ENCODE results near the gene HDGFL3. TPM values are rescaled to one million over a fixed set of nuclear protein-coding genes. Genes with fewer than 3 reads are reported as not detected.

Gene HDGFL3
- total RNA-seq, 1 donor from 2014 or later, result 27.7 TPM

- Histone ChIP-seq H3K9me3 (no peaks in the 10 kb centered on the region), H3K4me1 (peaks cover 11% of the 10 kb centered on the region), H3K4me3 (no peak overlapping the region), H3K36me3 (no peaks in the 10 kb centered on the region), H3K27ac (no peak overlapping the region), H3K27me3 (peaks cover 7% of the 10 kb centered on the region)
- intact Hi-C loops (cut with DNase I), result no loop called here
- DNase-seq (ENCODE audit: extremely low spot score in 2 of 2), result no peak
- TF ChIP-seq POLR2AphosphoS5 (IDR thresholded peaks at IDR 0.05; ENCODE audit: insufficient read depth in 1 of 2, low read depth in 1 of 2) (no peak), POLR2A (IDR thresholded peaks at IDR 0.05) (no peak), CTCF (IDR thresholded peaks at IDR 0.05) (no peak)
Observed at GRCh38 chr15:83104141-83104540, 103.5 kb downstream of the HDGFL3 start.

DNA sequence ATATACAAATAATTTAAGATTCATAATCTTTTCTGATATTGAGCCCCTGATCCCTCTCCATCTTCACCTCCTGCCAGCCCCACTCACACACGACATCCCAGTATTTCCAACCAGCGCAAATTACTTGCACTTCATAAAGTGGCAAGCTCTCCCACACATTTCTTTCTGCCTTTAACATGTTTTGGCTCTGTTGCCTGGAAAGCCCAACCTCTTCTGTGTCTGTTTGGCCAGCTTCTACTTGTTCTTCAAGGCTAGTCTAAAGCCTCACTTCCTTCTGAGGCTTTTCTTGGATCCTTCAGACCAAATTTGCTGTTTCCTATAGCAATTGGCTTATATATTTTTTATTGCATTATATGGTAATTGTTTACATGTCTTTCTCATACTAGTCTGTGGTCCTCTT lies 105.3 kb downstream of the HDGFL3 start:
- no peaks in the 10 kb centered on the region for H3K36me3 ChIP-seq
- H3K27ac ChIP-seq, result no peak overlapping the region
- DNase-seq (ENCODE audit: extremely low spot score in 2 of 2), result no peak
- H3K4me1 ChIP-seq, result no peaks in the 10 kb centered on the region
- no peaks in the 10 kb centered on the region for H3K27me3 ChIP-seq
- H3K9me3 ChIP-seq, result no peaks in the 10 kb centered on the region
- intact Hi-C loops (cut with DNase I), result no loop called here
- TF ChIP-seq CTCF (IDR thresholded peaks at IDR 0.05) (no peak), POLR2A (IDR thresholded peaks at IDR 0.05) (no peak), POLR2AphosphoS5 (IDR thresholded peaks at IDR 0.05; ENCODE audit: insufficient read depth in 1 of 2, low read depth in 1 of 2) (no peak)
- no peak overlapping the region for H3K4me3 ChIP-seq

DNA sequence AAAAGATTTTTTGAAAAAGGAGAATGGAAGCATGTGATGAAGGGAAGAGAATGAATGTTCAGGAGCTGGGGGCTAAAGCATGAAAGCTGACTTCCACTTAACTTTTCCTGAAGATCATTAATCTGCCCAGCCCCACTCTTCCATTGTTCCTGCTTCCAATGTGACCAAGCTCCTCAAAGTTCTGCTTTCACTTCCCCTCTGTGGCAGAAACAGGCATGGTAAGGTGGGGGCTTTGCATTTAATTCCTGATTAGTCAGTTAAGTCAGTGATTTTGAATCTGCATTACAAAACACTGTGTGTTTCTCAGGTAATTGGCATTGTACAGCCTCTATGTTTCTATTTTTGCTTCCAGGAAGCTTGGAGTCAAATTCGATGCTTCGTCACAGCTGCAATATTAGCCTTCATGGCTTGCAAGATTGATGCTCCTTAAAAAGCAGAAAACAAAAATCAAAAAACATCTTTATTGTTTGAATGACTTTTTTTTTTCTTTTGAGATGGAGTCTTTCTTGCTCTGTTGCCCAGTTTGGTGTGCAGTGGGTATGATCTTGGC lies 107.5 kb downstream of the HDGFL3 start:
- intact Hi-C loops (cut with DNase I), result no loop called here
- Histone ChIP-seq H3K27me3 (no peaks in the 10 kb centered on the region), H3K4me3 (no peak overlapping the region), H3K9me3 (no peaks in the 10 kb centered on the region), H3K36me3 (no peaks in the 10 kb centered on the region), H3K27ac (no peak overlapping the region), H3K4me1 (no peaks in the 10 kb centered on the region)
- no peak for TF ChIP-seq CTCF (IDR thresholded peaks at IDR 0.05)
- no peak for TF ChIP-seq POLR2AphosphoS5 (IDR thresholded peaks at IDR 0.05; ENCODE audit: insufficient read depth in 1 of 2, low read depth in 1 of 2)
- TF ChIP-seq POLR2A (IDR thresholded peaks at IDR 0.05), result no peak
- DNase-seq (ENCODE audit: extremely low spot score in 2 of 2), result no peak

GRCh38 chr15:83099290-83099689 lies 108.3 kb downstream of the HDGFL3 start:
- intact Hi-C loops (cut with DNase I), result no loop called here
- Histone ChIP-seq H3K4me1 (no peaks in the 10 kb centered on the region), H3K9me3 (no peaks in the 10 kb centered on the region), H3K4me3 (no peak overlapping the region), H3K27ac (no peak overlapping the region), H3K27me3 (no peaks in the 10 kb centered on the region), H3K36me3 (no peaks in the 10 kb centered on the region)
- DNase-seq (ENCODE audit: extremely low spot score in 2 of 2), result no peak
- TF ChIP-seq POLR2AphosphoS5 (IDR thresholded peaks at IDR 0.05; ENCODE audit: insufficient read depth in 1 of 2, low read depth in 1 of 2), result no peak
- TF ChIP-seq POLR2A (IDR thresholded peaks at IDR 0.05), result no peak
- TF ChIP-seq CTCF (IDR thresholded peaks at IDR 0.05), result no peak

DNA sequence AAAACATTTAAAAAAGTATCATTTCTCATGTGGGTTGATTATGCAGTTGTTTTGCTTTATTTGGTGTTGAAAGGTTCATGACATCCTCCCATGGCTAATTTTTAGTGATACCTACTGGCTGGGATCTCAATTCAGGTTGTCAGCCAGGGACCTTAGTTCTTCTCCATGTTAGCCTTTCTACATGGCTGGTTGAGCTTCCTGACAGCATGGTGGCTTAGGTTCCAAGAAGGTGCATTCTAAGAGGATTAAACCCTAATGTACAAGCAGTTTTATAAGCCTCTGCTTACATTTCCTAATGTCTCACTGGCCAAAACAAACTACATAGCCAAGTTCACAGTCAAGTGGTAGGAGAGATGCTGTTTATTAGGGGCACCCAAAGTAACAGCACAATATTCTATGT lies 109.5 kb downstream of the HDGFL3 start:
- no peak for DNase-seq (ENCODE audit: extremely low spot score in 2 of 2)
- Histone ChIP-seq H3K27me3 (no peaks in the 10 kb centered on the region), H3K27ac (no peak overlapping the region), H3K4me1 (no peaks in the 10 kb centered on the region), H3K9me3 (no peaks in the 10 kb centered on the region), H3K4me3 (no peak overlapping the region), H3K36me3 (no peaks in the 10 kb centered on the region)
- TF ChIP-seq POLR2AphosphoS5 (IDR thresholded peaks at IDR 0.05; ENCODE audit: insufficient read depth in 1 of 2, low read depth in 1 of 2), result no peak
- TF ChIP-seq CTCF (IDR thresholded peaks at IDR 0.05), result no peak
- no peak for TF ChIP-seq POLR2A (IDR thresholded peaks at IDR 0.05)
- intact Hi-C loops (cut with DNase I), result no loop called here
